Heart left ventricle (tissue), 16 donors: Measurements from ENCODE around the gene DYNLRB2. TPM values are rescaled to one million over a fixed set of nuclear protein-coding genes. Genes with fewer than 3 reads are reported as not detected.

Source experiments
- ATAC-seq, 4 donors: fragments of 200-7000 bp; cut with Tn5 transposase; one replicate each; pipeline ENCODE4 v1.9.1; 2020 to 2022; ENCODE audit warnings: moderate library complexity in 4 of 4, mild to moderate bottlenecking in 3 of 4, moderate number of reproducible peaks in 1 of 4
- DNase-seq, 5 donors: peaks; one replicate each; pipeline ENCODE4 v3.0.0-alpha.2; 2020
- H3K27ac ChIP-seq, 12 donors: fragments of 200-600 bp; sonication (generic) in 4 of 12; one replicate each; pipeline versions ENCODE4 v1.5.0 to v1.8.0; 2016 to 2022; ENCODE audit warnings: mild to moderate bottlenecking in 2 of 12
- H3K27me3 ChIP-seq, 9 donors: fragments of 200-600 bp; sonication (generic) in 2 of 9; one replicate each; pipeline versions ENCODE4 v1.5.1 to v1.8.0; 2016 to 2022; ENCODE audit warnings: mild to moderate bottlenecking in 3 of 9
- H3K36me3 ChIP-seq, 9 donors: fragments of 200-600 bp; sonication (generic) in 2 of 9; one replicate each; pipeline versions ENCODE4 v1.5.0 to v1.8.0; 2018 to 2022; ENCODE audit warnings: mild to moderate bottlenecking in 2 of 9
- H3K4me1 ChIP-seq, 12 donors: fragments of 200-600 bp; sonication (generic) in 4 of 12; one replicate each; pipeline versions ENCODE4 v1.5.0 to v1.8.0; 2016 to 2022; ENCODE audit warnings: mild to moderate bottlenecking in 3 of 12
- H3K4me3 ChIP-seq, 12 donors: fragments of 200-600 bp; sonication (generic) in 4 of 12; one replicate each; pipeline versions ENCODE4 v1.5.0 to v1.8.0; 2017 to 2022; ENCODE audit warnings: mild to moderate bottlenecking in 9 of 12, moderate library complexity in 4 of 12
- H3K9me3 ChIP-seq, 12 donors: fragments of 200-600 bp; sonication (generic) in 4 of 12; one replicate each; pipeline versions ENCODE4 v1.5.0 to v1.8.0; 2016 to 2022; ENCODE audit warnings: mild to moderate bottlenecking in 1 of 12
- CTCF ChIP-seq, 12 donors: fragments of 200-600 bp; sonication (generic) in 4 of 12; IDR thresholded peaks; one replicate each; pipeline versions ENCODE4 v1.5.0 to v1.8.0; 2018 to 2022; ENCODE audit warnings: antibody characterized with exemption in 12 of 12, mild to moderate bottlenecking in 5 of 12
- POLR2A ChIP-seq, 2 donors: fragments of 450-650 bp; IDR thresholded peaks; one replicate each; pipeline ENCODE4 v1.6.1; 2017; ENCODE audit warnings: antibody characterized with exemption in 2 of 2, mild to moderate bottlenecking in 2 of 2, moderate library complexity in 2 of 2
- WGBS, 4 donors: extraction: QIAGEN DNeasy Blood & Tissue Kit in 2 of 4; methylation state at CpG; one replicate each; pipeline versions ENCODE4 v1.1.5 to v1.1.7; 2013 to 2018; 5-methylcytosine and 5-hydroxymethylcytosine counted together
- intact Hi-C, 10 donors: fragments of 100-400 bp; cut with DNase I; formaldehyde crosslinking; loops; one replicate each; pipeline versions ENCODE4 v1.11.1 to v1.14.2; 2022
- long read RNA-seq, 3 donors: library from polyadenylated mRNA; unstranded; transcript quantifications; one replicate each; pipeline ENCODE4 v2.0.0, GENCODE V29; 2020 to 2021
- polyA plus RNA-seq, 2 donors: library from polyadenylated mRNA; stranded (reverse); fragments of 200-250 nt; gene quantifications; one replicate each; pipeline ENCODE4 v1.2.3, GENCODE V29; 2013
- total RNA-seq, 9 donors: library from RNA; depleted of rRNA in 2 of 9; stranded (reverse); fragments of >200 nt in 2 of 9; fragmentation: NEBNext Ultra II Directional in 3 of 9; extraction: Animal tissue kit (Norgen Biotek cat#: 25700) in 3 of 9; gene quantifications; one replicate each; pipeline versions ENCODE4 v1.1.0 to v1.2.4, GENCODE V29; 2016 to 2023
- donor health status: ischemic (EF 13 %, LVEDD 7.1; RV severe dilation, severe dysfunction).
- donor health status: healthy with polysubstance abuse.
- donor health status: DM: no; HTN: yes; CAD: no.
- donor health status: DM: no; HTN: no; CAD: no.
- donor health status: ischemic (EF 25% LVEDD 6.9; RV normal size, moderate dysfunction).
- donor health status: ischemic (EF 25% LVEDD 5.7; RV mildly dilated, moderate dysfunction).
- donor health status: healthy.
- donor health status: DM: yes; HTN: yes; CAD: no.
- donor health status: ischemic (EF 35%, LVEDD 5.7; RV mildly dilated, moderate dysfunction).
- donor health status: nonischemic (EF 11% LVEDD 7.7; RV severe dilation, severe dysfunction).
- donor health status: DM: yes; HTN: yes; CAD: no.
- donor health status: PGD.
- donor health status: ischemic (EF 29% LVEDD 5.4; RV normal size, mild dysfunction).
- donor health status: nonischemic (EF 23%, LVEDD 6.1; RV moderate dilation, normal function).

The DYNLRB2 gene
- total RNA-seq (1 to 10 TPM in 1 of 9 donors, under 1 TPM in 3, not detected in 5; 0.49 to 2.1 (median 0.91) TPM), polyA plus RNA-seq (under 1 TPM; 0.33 to 0.84 TPM)
- long read RNA-seq, donor 1: 0 reads
- long read RNA-seq, donor 2: 0 reads
- long read RNA-seq, donor 3: 0 reads

GRCh38 chr16:80540516-80541305, at the start of gene DYNLRB2:
TSS of gene DYNLRB2 (plus strand) at chr16:80540993. CDS start at chr16:80541077, 84 bp downstream.
- WGBS, 4 donors: 3 to 4% (median 3%) methylated on average over 38 to 55 of the region's 55 CpGs
- Histone ChIP-seq H3K36me3 (no peaks in the 10 kb centered on the region), H3K4me3 (peak within 1 kb of the TSS; percentile 40 to 80 (median 66)), H3K27ac (peak within 1 kb of the TSS in 9 of 12 donors; percentile 19 to 63 (median 38)), H3K9me3 (no peaks in the 10 kb centered on the region), H3K4me1 (peaks cover 0 to 11% (median 4%) of the 10 kb centered on the region in 12 donors), H3K27me3 (peaks cover 0 to 12% (median 0%) of the 10 kb centered on the region in 9 donors)
- intact Hi-C loops: loop anchor here in 4 of 10 donors (5.0 to 10.0 kb wide), 2 partner anchors 264 to 267 kb away; partner anchors contain the start of gene CDYL2 (in 3 of the 4)
- DNase-seq: peak; percentile 94 to 96 (median 96)
- ATAC-seq: peak; percentile 95 to 99 (median 98)
- TF ChIP-seq POLR2A (IDR thresholded peaks at IDR 0.05) (peak in 1 of 2 donors; percentile 45), CTCF (IDR thresholded peaks at IDR 0.05) (peak in 1 of 12 donors; percentile 9)

- Histone ChIP-seq H3K36me3 (no peaks in the 10 kb centered on the region), H3K27me3 (peaks cover 0 to 4% (median 0%) of the 10 kb centered on the region in 9 donors), H3K27ac (no peak overlapping the region), H3K9me3 (no peaks in the 10 kb centered on the region), H3K4me3 (no peak overlapping the region), H3K4me1 (no peaks in the 10 kb centered on the region)
- TF ChIP-seq POLR2A (IDR thresholded peaks at IDR 0.05) (no peak), CTCF (IDR thresholded peaks at IDR 0.05) (no peak)
- ATAC-seq (no peak), DNase-seq (no peak)
- intact Hi-C loops: no loop called here
- 73 to 81% (median 75%) methylated on average over 11 of the region's 11 CpGs for WGBS, 4 donors
Measured at GRCh38 chr16:80500116-80500859, 40.5 kb upstream of the DYNLRB2 start.

GRCh38 chr16:80500961-80501525, 39.8 kb upstream of the DYNLRB2 start:
- no peak for TF ChIP-seq POLR2A (IDR thresholded peaks at IDR 0.05)
- no peak for TF ChIP-seq CTCF (IDR thresholded peaks at IDR 0.05)
- H3K27ac ChIP-seq: no peak overlapping the region
- H3K36me3 ChIP-seq: no peaks in the 10 kb centered on the region
- intact Hi-C loops: no loop called here
- H3K27me3 ChIP-seq: peaks cover 0 to 4% (median 0%) of the 10 kb centered on the region in 9 donors
- H3K4me3 ChIP-seq: no peak overlapping the region
- 70 to 84% (median 75%) methylated on average over 3 of the region's 3 CpGs for WGBS, 4 donors
- ATAC-seq: no peak
- no peaks in the 10 kb centered on the region for H3K9me3 ChIP-seq
- DNase-seq: no peak
- H3K4me1 ChIP-seq: no peaks in the 10 kb centered on the region
